DND-41 (cell line): ENCODE results near the gene GARIN1A.
"Not testable (repeated sequence)": the region's sequence is repeated elsewhere in the genome, so short reads cannot be mapped to it uniquely, and the experiment has no call there.

Experiments
- ATAC-seq: fragments of 200-7000 bp; cut with Tn5 transposase; 3 replicates; pipeline ENCODE4 v1.9.1; 2021; ENCODE audit warnings: low read depth; ENCODE audit not compliant: insufficient read depth
- DNase-seq: peaks from one replicate; pipeline ENCODE4 v3.0.0-alpha.2; 2020
- H2AFZ ChIP-seq: 2 replicates; pipeline ENCODE4 v1.6.0; 2012; ENCODE audit warnings: low read depth, low read length
- H3K27ac ChIP-seq: 2 replicates; pipeline ENCODE4 v1.5.1; 2012; ENCODE audit warnings: low read length, inconsistent platforms
- H3K27me3 ChIP-seq: fragments of 200-600 bp; sonication (generic); 2 replicates; pipeline ENCODE4 v1.6.0; 2012; ENCODE audit warnings: low read length, mild to moderate bottlenecking, inconsistent platforms; ENCODE audit not compliant: insufficient read depth, poor library complexity
- H3K36me3 ChIP-seq: 2 replicates; pipeline ENCODE4 v1.5.1; 2012; ENCODE audit warnings: low read length, inconsistent platforms; ENCODE audit not compliant: insufficient read depth
- H3K4me1 ChIP-seq: 2 replicates; pipeline ENCODE4 v1.5.1; 2012; ENCODE audit warnings: mild to moderate bottlenecking, low read length; ENCODE audit not compliant: insufficient read depth
- H3K4me2 ChIP-seq: 2 replicates; pipeline ENCODE4 v1.6.0; 2012; ENCODE audit warnings: mild to moderate bottlenecking, moderate library complexity, low read length, inconsistent platforms; ENCODE audit not compliant: insufficient read depth
- H3K4me3 ChIP-seq, 2 experiments: fragments of 200-600 bp in 1 of 2; shearing (Covaris generic) in 1 of 2; 2 replicates each; pipeline ENCODE4 v1.5.1; 2012 to 2016; ENCODE audit warnings: inconsistent platforms in 2 of 2, low read length in 2 of 2, mild to moderate bottlenecking in 2 of 2, low read depth in 1 of 2, moderate library complexity in 1 of 2
- H3K79me2 ChIP-seq: 2 replicates; pipeline ENCODE4 v1.6.0; 2012; ENCODE audit warnings: low read length, inconsistent platforms; ENCODE audit not compliant: insufficient read depth
- H3K9ac ChIP-seq: 2 replicates; pipeline ENCODE4 v1.6.0; 2012; ENCODE audit warnings: low read depth, mild to moderate bottlenecking, inconsistent platforms, low read length, moderate library complexity
- H3K9me3 ChIP-seq: 2 replicates; pipeline ENCODE4 v1.5.1; 2012; ENCODE audit warnings: low read length, moderate library complexity, mild to moderate bottlenecking, inconsistent platforms; ENCODE audit not compliant: insufficient read depth, severe bottlenecking
- H4K20me1 ChIP-seq: 2 replicates; pipeline ENCODE4 v1.6.0; 2012; ENCODE audit warnings: low read length; ENCODE audit not compliant: insufficient read depth
- EZH2 ChIP-seq: IDR thresholded peaks from 3 replicates; pipeline ENCODE4 v1.6.1; 2012; ENCODE audit warnings: borderline replicate concordance, low read depth, mild to moderate bottlenecking, moderate library complexity, low read length, inconsistent platforms; ENCODE audit not compliant: severe bottlenecking
- TF ChIP-seq, protein P1 (sequence below): IDR thresholded peaks from 2 replicates; pipeline ENCODE4 v1.5.1; 2012; ENCODE audit warnings: borderline replicate concordance, low read length, moderate library complexity, mild to moderate bottlenecking; ENCODE audit not compliant: poor library complexity, severe bottlenecking; ENCODE audit errors: extremely low read depth

The GARIN1A gene

DNA sequence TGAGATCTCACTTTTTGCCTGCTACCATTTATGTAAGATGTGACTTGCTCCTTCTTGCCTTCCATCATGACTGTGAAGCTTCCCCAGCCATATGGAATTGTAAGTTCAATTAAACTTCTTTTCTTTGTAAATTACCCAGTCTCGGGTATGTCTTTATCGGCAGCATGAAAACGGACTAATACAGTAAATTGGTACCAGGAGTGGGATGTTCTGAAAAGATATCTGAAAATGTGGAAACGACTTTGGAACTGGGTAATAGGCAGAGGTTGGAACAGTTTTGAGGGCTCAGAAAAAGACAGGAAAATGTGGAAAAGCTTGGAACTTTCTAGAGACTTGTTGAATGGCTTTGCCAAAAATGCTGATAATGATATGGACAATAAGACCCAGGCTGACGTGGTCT, 10.6 kb upstream of the GARIN1A start:
- H3K4me3 ChIP-seq = no peak overlapping the region

GRCh38 chr7:128662091-128662490, 10.0 kb upstream of the GARIN1A start:
- ATAC-seq (no peak), DNase-seq (no peak)
- Histone ChIP-seq H3K9ac (no peak overlapping the region), H3K27me3 (no peaks in the 10 kb centered on the region), H3K79me2 (no peaks in the 10 kb centered on the region), H3K9me3 (peaks cover 8% of the 10 kb centered on the region), H3K4me1 (no peaks in the 10 kb centered on the region), H4K20me1 (no peaks in the 10 kb centered on the region), H3K36me3 (peaks cover 4% of the 10 kb centered on the region; the same call in 1 of the 2 replicates), H3K4me3 (no peak overlapping the region), H3K4me2 (no peak overlapping the region), H2AFZ (no peak overlapping the region), H3K27ac (no peak overlapping the region)
- TF ChIP-seq EZH2 = no peak
- TF ChIP-seq, protein P1, sequence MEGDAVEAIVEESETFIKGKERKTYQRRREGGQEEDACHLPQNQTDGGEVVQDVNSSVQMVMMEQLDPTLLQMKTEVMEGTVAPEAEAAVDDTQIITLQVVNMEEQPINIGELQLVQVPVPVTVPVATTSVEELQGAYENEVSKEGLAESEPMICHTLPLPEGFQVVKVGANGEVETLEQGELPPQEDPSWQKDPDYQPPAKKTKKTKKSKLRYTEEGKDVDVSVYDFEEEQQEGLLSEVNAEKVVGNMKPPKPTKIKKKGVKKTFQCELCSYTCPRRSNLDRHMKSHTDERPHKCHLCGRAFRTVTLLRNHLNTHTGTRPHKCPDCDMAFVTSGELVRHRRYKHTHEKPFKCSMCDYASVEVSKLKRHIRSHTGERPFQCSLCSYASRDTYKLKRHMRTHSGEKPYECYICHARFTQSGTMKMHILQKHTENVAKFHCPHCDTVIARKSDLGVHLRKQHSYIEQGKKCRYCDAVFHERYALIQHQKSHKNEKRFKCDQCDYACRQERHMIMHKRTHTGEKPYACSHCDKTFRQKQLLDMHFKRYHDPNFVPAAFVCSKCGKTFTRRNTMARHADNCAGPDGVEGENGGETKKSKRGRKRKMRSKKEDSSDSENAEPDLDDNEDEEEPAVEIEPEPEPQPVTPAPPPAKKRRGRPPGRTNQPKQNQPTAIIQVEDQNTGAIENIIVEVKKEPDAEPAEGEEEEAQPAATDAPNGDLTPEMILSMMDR = no peak

More for the DNA sequence above, 10.6 kb upstream of the GARIN1A start:
- peaks cover 4% of the 10 kb centered on the region; the same call in 1 of the 2 replicates for H3K36me3 ChIP-seq
- H3K4me2 ChIP-seq = no peak overlapping the region
- no peak for DNase-seq
- TF ChIP-seq, protein P1 = no peak
- no peak for TF ChIP-seq EZH2
- peaks cover 8% of the 10 kb centered on the region for H3K9me3 ChIP-seq
- H3K27ac ChIP-seq = no peak overlapping the region
- no peaks in the 10 kb centered on the region for H3K79me2 ChIP-seq
- H3K9ac ChIP-seq = no peak overlapping the region
- no peaks in the 10 kb centered on the region for H3K4me1 ChIP-seq
- no peaks in the 10 kb centered on the region for H4K20me1 ChIP-seq
- ATAC-seq = no peak
- no peaks in the 10 kb centered on the region for H3K27me3 ChIP-seq
- H2AFZ ChIP-seq = no peak overlapping the region

- not testable (repeated sequence) for H3K4me3 ChIP-seq, H3K9me3 ChIP-seq, H4K20me1 ChIP-seq, ATAC-seq, H3K9ac ChIP-seq, H3K27me3 ChIP-seq, H2AFZ ChIP-seq, H3K79me2 ChIP-seq, H3K36me3 ChIP-seq, H3K27ac ChIP-seq, H3K4me2 ChIP-seq, DNase-seq, H3K4me1 ChIP-seq
Observed at GRCh38 chr7:128663223-128663622, 8.9 kb upstream of the GARIN1A start.

- no peak for TF ChIP-seq EZH2
- TF ChIP-seq, protein P1 = no peak
Observed at GRCh38 chr7:128665057-128665456, 7.0 kb upstream of the GARIN1A start.

More at GRCh38 chr7:128665057-128665456, 7.0 kb upstream of the GARIN1A start:
- peaks cover 4% of the 10 kb centered on the region for H3K9me3 ChIP-seq
- H3K4me3 ChIP-seq = no peak overlapping the region
- H3K9ac ChIP-seq = no peak overlapping the region
- no peaks in the 10 kb centered on the region for H3K79me2 ChIP-seq
- ATAC-seq = no peak
- no peaks in the 10 kb centered on the region for H4K20me1 ChIP-seq
- H3K4me1 ChIP-seq = no peaks in the 10 kb centered on the region
- no peak overlapping the region for H3K27ac ChIP-seq
- no peak overlapping the region for H3K4me2 ChIP-seq
- peaks cover under 1% of the 10 kb centered on the region; the same call in 1 of the 2 replicates for H3K36me3 ChIP-seq
- no peak for DNase-seq
- H2AFZ ChIP-seq = no peak overlapping the region
- H3K27me3 ChIP-seq = no peaks in the 10 kb centered on the region
